CD4-positive, alpha-beta memory T cell (primary cell): ENCODE data around the gene PARP1. TPM values are rescaled to one million over a fixed set of nuclear protein-coding genes. Genes with fewer than 3 reads are reported as not detected.

Source experiments
- CTCF ChIA-PET: fragments of 350-600 bp; sonication (Branson Sonifier 250); formaldehyde crosslinking; loops from one replicate; lab custom pipeline; 2021; ENCODE audit warnings: inconsistent platforms; ENCODE audit not compliant: partially characterized antibody; lab: Charles Lee
- POLR2A ChIA-PET: fragments of 350-600 bp; sonication (Branson Sonifier 250); formaldehyde crosslinking; loops from one replicate; lab custom pipeline; 2021; ENCODE audit not compliant: partially characterized antibody; lab: Charles Lee
- DNase-seq, 5 donors: peaks; one replicate each; pipeline versions ENCODE4 v3.0.0 to v3.0.0-alpha.2; 2020 to 2022; ENCODE audit warnings: mixed read lengths in 1 of 5
- H3K27ac ChIP-seq: one replicate; pipeline ENCODE4 v1.7.0; 2013; ENCODE audit warnings: low read depth, low read length
- H3K27me3 ChIP-seq: 2 replicates; pipeline ENCODE4 v1.7.0; 2013; ENCODE audit warnings: mild to moderate bottlenecking, low read length, moderate library complexity; ENCODE audit not compliant: insufficient read depth
- H3K36me3 ChIP-seq: 2 replicates; pipeline ENCODE4 v1.7.0; 2013; ENCODE audit warnings: mild to moderate bottlenecking, low read length, moderate library complexity; ENCODE audit not compliant: insufficient read depth
- H3K4me1 ChIP-seq: 2 replicates; pipeline ENCODE4 v1.7.0; 2013; ENCODE audit warnings: mild to moderate bottlenecking, low read length, moderate library complexity; ENCODE audit not compliant: insufficient read depth
- H3K4me3 ChIP-seq, 2 donors: one replicate each; pipeline ENCODE4 v1.7.0; 2013; ENCODE audit warnings: low read length in 2 of 2, mild to moderate bottlenecking in 1 of 2
- H3K9me3 ChIP-seq, 2 donors: one replicate each; pipeline ENCODE4 v1.7.0; 2013; ENCODE audit warnings: low read length in 2 of 2, control low read depth in 1 of 2; ENCODE audit not compliant: control insufficient read depth in 1 of 2
- H3K27ac Mint-ChIP-seq, 7 donors: one replicate each; pipeline ENCODE4 v1.8.0; 2020 to 2021; ENCODE audit warnings: mixed read lengths in 7 of 7, mild to moderate bottlenecking in 6 of 7, inconsistent platforms in 3 of 7, moderate library complexity in 3 of 7
- H3K27me3 Mint-ChIP-seq, 2 donors: one replicate each; pipeline ENCODE4 v1.8.0; 2020 to 2021; ENCODE audit warnings: mixed read lengths in 2 of 2
- H3K36me3 Mint-ChIP-seq, 2 donors: one replicate each; pipeline ENCODE4 v1.8.0; 2020 to 2021; ENCODE audit warnings: mixed read lengths in 2 of 2, inconsistent platforms in 1 of 2, mild to moderate bottlenecking in 1 of 2
- H3K4me1 Mint-ChIP-seq, 4 donors: one replicate each; pipeline ENCODE4 v1.8.0; 2020 to 2021; ENCODE audit warnings: mixed read lengths in 4 of 4, mild to moderate bottlenecking in 1 of 4
- H3K4me3 Mint-ChIP-seq, 8 donors: one replicate each; pipeline ENCODE4 v1.8.0; 2020 to 2021; ENCODE audit warnings: mixed read lengths in 8 of 8, mild to moderate bottlenecking in 7 of 8, moderate library complexity in 6 of 8, inconsistent platforms in 3 of 8
- H3K9me3 Mint-ChIP-seq, 8 donors: one replicate each; pipeline ENCODE4 v1.8.0; 2020 to 2021; ENCODE audit warnings: mixed read lengths in 8 of 8, mild to moderate bottlenecking in 5 of 8, inconsistent platforms in 3 of 8, moderate library complexity in 1 of 8
- intact Hi-C: fragments of 100-400 bp; cut with micrococcal nuclease; formaldehyde crosslinking; loops from one replicate; pipeline ENCODE4 v1.15.1; 2023
- polyA plus RNA-seq, 2 donors: library from polyadenylated mRNA; unstranded; fragments of 300-500 nt; fragmentation: Illumina TruSeq; gene quantifications; one replicate each; pipeline ENCODE4 v1.2.3, GENCODE V29; 2021
- total RNA-seq, 2 experiments: library from RNA; stranded (reverse); gene quantifications; one replicate each; pipeline ENCODE4 v1.2.3, GENCODE V29; 2021

The PARP1 gene
- total and polyA plus RNA-seq, 4 experiments from 2014 or later, result 73.0 to 148 (median 125) TPM

DNA sequence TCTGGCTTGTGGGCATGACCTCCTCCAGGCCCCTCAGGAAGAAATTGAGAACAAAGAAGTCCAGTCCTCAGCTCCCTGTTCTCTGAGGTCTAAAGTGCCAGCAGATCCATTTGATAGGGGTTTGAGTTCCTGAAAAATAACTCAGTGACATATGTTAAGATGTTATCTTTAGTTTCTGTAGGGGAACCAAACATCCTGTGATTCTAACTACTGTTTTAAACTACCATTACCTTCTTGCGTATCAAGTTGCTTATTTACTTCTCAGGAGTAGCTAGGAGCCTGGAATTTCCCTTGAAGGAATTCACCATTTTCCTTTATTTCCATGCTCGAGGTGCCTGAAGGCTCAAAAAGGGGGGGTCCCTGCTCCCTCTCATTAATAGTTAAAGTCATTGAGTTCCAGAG is 80.1 kb downstream of the PARP1 start:
- no peak for DNase-seq
- no peaks in the 10 kb centered on the region for H3K27me3 ChIP-seq
- H3K4me1 ChIP-seq, result no peaks in the 10 kb centered on the region
- H3K36me3 ChIP-seq, result no peaks in the 10 kb centered on the region
- ChIA-PET CTCF (no interaction called here), POLR2A (no interaction called here)
- H3K27ac Mint-ChIP-seq, result peak overlapping the region in 1 of 7 donors; percentile 10
- no peak overlapping the region for H3K27ac ChIP-seq
- intact Hi-C loops, result no loop called here
- H3K4me1 Mint-ChIP-seq, result peaks cover 0 to 3% (median 0%) of the 10 kb centered on the region in 4 donors
- H3K27me3 Mint-ChIP-seq, result peaks cover 0 to 4% of the 10 kb centered on the region in 2 donors
- no peaks in the 10 kb centered on the region for H3K9me3 Mint-ChIP-seq
- no peaks in the 10 kb centered on the region for H3K36me3 Mint-ChIP-seq
- H3K4me3 Mint-ChIP-seq, result no peak overlapping the region
- H3K9me3 ChIP-seq, result no peaks in the 10 kb centered on the region
- no peak overlapping the region for H3K4me3 ChIP-seq

DNA sequence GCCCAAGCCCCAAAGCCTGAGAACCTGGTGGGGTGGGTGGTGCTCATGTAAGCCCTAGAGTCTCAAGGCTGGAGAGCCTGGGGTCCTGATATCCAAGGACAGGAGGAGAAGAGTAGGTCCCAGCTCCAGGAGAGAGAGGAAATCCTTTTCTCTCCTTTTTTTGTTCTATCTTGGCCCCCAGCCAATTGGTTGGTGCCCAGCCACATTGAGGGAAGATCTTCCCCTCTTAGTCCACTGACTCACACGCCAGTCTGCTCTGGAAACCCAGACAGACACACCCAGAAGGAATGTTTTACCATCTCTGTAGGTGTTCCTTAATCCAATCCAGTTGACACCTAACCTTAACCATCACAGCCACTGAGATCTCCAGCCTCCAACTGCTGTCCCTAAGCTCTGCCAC is 82.7 kb downstream of the PARP1 start:
- intact Hi-C loops, result no loop called here
- Mint-ChIP-seq H3K4me3 (no peak overlapping the region), H3K4me1 (no peaks in the 10 kb centered on the region), H3K36me3 (no peaks in the 10 kb centered on the region), H3K27me3 (peaks cover 2 to 7% of the 10 kb centered on the region in 2 donors), H3K27ac (no peak overlapping the region), H3K9me3 (no peaks in the 10 kb centered on the region)
- Histone ChIP-seq H3K36me3 (no peaks in the 10 kb centered on the region), H3K4me1 (no peaks in the 10 kb centered on the region), H3K9me3 (no peaks in the 10 kb centered on the region), H3K27ac (no peak overlapping the region), H3K27me3 (no peaks in the 10 kb centered on the region), H3K4me3 (no peak overlapping the region)
- POLR2A ChIA-PET, result no interaction called here
- CTCF ChIA-PET, result interaction anchor here (1.0 to 1.3 kb wide), 2 partner anchors 8 to 199 kb away, joined by 4 read pairs; no protein-coding TSS in a partner anchor
- no peak for DNase-seq

DNA sequence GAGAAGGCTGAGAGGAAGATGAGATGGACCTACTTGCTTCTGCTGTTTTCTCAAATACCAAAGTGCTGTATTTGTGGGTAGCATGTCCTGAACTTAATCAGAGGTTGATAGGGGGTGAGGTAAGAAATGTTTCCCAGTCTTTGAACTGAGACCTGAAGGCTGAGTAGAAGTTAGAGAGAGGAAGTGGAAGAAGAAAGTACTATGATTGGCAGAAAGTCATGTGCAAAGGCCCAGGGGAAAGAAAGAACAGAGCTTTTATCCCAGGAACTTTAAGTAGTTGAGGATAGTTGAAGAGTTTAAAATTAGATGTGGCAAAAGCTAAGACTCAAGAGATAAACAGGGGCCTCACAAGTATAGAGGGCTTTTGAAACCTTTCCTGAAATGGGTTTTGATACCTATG is 83.4 kb downstream of the PARP1 start:
- H3K27ac Mint-ChIP-seq, result no peak overlapping the region
- no peaks in the 10 kb centered on the region for H3K36me3 Mint-ChIP-seq
- H3K9me3 Mint-ChIP-seq, result no peaks in the 10 kb centered on the region
- H3K27me3 Mint-ChIP-seq, result peaks cover 3 to 7% of the 10 kb centered on the region in 2 donors
- no peaks in the 10 kb centered on the region for H3K27me3 ChIP-seq
- intact Hi-C loops, result no loop called here
- H3K4me3 Mint-ChIP-seq, result no peak overlapping the region
- DNase-seq, result no peak
- no peak overlapping the region for H3K4me3 ChIP-seq
- no peak overlapping the region for H3K27ac ChIP-seq
- no peaks in the 10 kb centered on the region for H3K4me1 ChIP-seq
- no peaks in the 10 kb centered on the region for H3K9me3 ChIP-seq
- ChIA-PET POLR2A (no interaction called here), CTCF (interaction anchor here (1.3 kb wide), 1 partner anchor 9 kb away, joined by 4 read pairs; no protein-coding TSS in a partner anchor)
- H3K4me1 Mint-ChIP-seq, result no peaks in the 10 kb centered on the region
- H3K36me3 ChIP-seq, result no peaks in the 10 kb centered on the region

DNA sequence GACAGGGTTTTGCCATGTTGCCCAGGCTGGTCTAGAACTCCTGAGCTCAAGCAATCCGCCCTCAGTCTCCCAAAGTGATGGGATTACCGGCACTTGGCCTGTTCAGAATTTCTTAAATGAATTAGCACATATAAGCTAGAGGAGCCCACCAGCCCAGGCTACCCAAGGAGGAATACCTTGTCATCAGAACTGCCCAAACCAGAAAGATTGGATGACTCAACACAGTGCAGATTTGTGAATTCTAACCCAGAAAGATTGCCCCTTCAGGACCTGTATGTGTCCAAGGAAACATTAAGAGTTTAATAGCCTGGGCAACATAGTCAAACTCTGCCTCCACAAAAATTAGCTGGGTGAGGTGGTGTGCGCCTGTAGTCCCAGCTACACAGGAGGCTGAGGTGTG is 84.9 kb downstream of the PARP1 start:
- peaks cover 4 to 7% of the 10 kb centered on the region in 2 donors for H3K27me3 Mint-ChIP-seq
- H3K4me3 Mint-ChIP-seq, result no peak overlapping the region
- Histone ChIP-seq H3K36me3 (no peaks in the 10 kb centered on the region), H3K27me3 (no peaks in the 10 kb centered on the region), H3K4me3 (no peak overlapping the region), H3K4me1 (no peaks in the 10 kb centered on the region), H3K27ac (no peak overlapping the region), H3K9me3 (no peaks in the 10 kb centered on the region)
- POLR2A ChIA-PET, result no interaction called here
- no peaks in the 10 kb centered on the region for H3K9me3 Mint-ChIP-seq
- no peak overlapping the region for H3K27ac Mint-ChIP-seq
- intact Hi-C loops, result no loop called here
- no peaks in the 10 kb centered on the region for H3K4me1 Mint-ChIP-seq
- no peak for DNase-seq
- no peaks in the 10 kb centered on the region for H3K36me3 Mint-ChIP-seq
- CTCF ChIA-PET, result interaction anchor here (0.6 to 0.9 kb wide), 2 partner anchors 10 to 244 kb away, joined by 3 to 5 read pairs; no protein-coding TSS in a partner anchor

DNA sequence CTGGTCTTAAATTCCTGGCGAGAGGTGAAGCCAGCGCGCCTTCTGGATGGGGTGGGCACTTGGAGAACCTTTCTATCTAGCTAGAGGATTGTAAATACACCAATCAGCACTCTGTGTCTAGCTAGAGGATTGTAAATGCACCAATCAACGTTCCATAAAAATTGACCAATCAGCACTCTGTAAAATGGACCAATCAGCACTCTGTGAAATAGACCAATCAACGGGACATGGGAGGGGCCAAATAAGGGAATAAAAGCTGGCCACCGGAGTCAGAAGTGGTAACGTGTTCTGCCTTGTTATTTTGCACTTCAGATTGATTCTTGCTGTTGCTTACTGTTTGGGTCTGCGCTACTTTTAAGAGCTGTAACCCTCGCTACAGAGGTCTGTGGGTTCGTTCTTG is 87.0 kb downstream of the PARP1 start:
- Histone ChIP-seq H3K27me3 (no peaks in the 10 kb centered on the region), H3K4me3 (no peak overlapping the region), H3K9me3 (no peaks in the 10 kb centered on the region), H3K36me3 (no peaks in the 10 kb centered on the region), H3K4me1 (no peaks in the 10 kb centered on the region), H3K27ac (no peak overlapping the region)
- Mint-ChIP-seq H3K9me3 (no peaks in the 10 kb centered on the region), H3K4me1 (no peaks in the 10 kb centered on the region), H3K36me3 (no peaks in the 10 kb centered on the region), H3K4me3 (no peak overlapping the region), H3K27ac (no peak overlapping the region), H3K27me3 (peaks cover 9 to 10% of the 10 kb centered on the region in 2 donors)
- DNase-seq, result no peak
- CTCF ChIA-PET, result no interaction called here
- intact Hi-C loops, result no loop called here
- POLR2A ChIA-PET, result no interaction called here

DNA sequence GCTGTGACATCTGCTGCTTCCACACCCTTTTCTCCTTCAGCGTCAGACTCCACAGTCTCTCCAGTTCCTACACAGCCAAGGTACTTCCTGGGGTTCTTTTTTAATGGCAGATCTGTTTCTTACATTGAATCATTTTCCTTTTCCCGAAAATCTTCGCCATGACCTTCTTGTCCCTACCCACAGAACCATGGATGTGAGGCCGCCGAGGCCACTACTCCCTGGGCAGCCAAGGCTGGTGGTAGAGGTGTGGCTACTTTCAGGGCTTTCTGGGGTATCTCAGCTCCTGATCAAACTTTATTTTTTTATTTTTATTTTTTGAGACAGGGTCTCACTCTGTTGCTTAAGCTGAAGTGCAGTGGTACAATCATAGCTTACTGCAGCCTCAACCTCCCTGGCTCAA is 89.4 kb downstream of the PARP1 start:
- Mint-ChIP-seq H3K27me3 (peaks cover 7 to 9% of the 10 kb centered on the region in 2 donors), H3K4me1 (no peaks in the 10 kb centered on the region), H3K36me3 (no peaks in the 10 kb centered on the region), H3K9me3 (peaks cover 0 to 2% (median 0%) of the 10 kb centered on the region in 8 donors), H3K27ac (peak overlapping the region in 1 of 7 donors; percentile 39), H3K4me3 (no peak overlapping the region)
- Histone ChIP-seq H3K4me1 (no peaks in the 10 kb centered on the region), H3K9me3 (no peaks in the 10 kb centered on the region), H3K27me3 (no peaks in the 10 kb centered on the region), H3K27ac (no peak overlapping the region), H3K36me3 (no peaks in the 10 kb centered on the region), H3K4me3 (no peak overlapping the region)
- DNase-seq, result no peak
- intact Hi-C loops, result no loop called here
- CTCF ChIA-PET, result no interaction called here
- POLR2A ChIA-PET, result no interaction called here

DNA sequence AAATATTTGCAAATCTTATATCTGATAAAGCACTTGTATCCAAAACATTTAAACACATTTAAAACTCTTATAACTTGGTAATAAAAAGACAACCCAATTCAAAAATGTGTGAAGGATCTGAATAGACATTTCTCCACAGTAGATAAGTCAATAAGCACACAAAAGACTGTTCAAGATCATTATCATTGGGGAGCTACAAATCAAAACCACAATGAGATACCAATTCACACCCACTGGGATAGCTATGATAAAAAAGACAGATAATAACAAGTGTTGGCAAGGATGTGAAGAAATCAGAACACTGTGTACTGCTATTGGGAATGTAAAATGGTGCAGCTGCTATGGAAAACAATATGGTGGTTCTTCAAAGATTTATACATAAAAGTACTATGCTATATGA is 93.8 kb downstream of the PARP1 start:
- no peak overlapping the region for H3K27ac Mint-ChIP-seq
- H3K9me3 ChIP-seq, result no peaks in the 10 kb centered on the region
- no peak overlapping the region for H3K4me3 ChIP-seq
- intact Hi-C loops, result no loop called here
- no peaks in the 10 kb centered on the region for H3K36me3 ChIP-seq
- H3K27me3 ChIP-seq, result no peaks in the 10 kb centered on the region
- no peak overlapping the region for H3K4me3 Mint-ChIP-seq
- ChIA-PET POLR2A (no interaction called here), CTCF (interaction anchor here (1.1 kb wide), 1 partner anchor 10 kb away, joined by 5 read pairs; no protein-coding TSS in a partner anchor)
- peaks cover 10 to 11% of the 10 kb centered on the region in 2 donors for H3K27me3 Mint-ChIP-seq
- no peak overlapping the region for H3K27ac ChIP-seq
- H3K9me3 Mint-ChIP-seq, result peaks cover 0 to 2% (median 0%) of the 10 kb centered on the region in 8 donors
- no peaks in the 10 kb centered on the region for H3K36me3 Mint-ChIP-seq
- DNase-seq, result no peak
- peaks cover 5 to 8% (median 7%) of the 10 kb centered on the region in 4 donors for H3K4me1 Mint-ChIP-seq
- peaks cover 6% of the 10 kb centered on the region for H3K4me1 ChIP-seq
